Hepatocyte (in vitro differentiated cells): Measurements from ENCODE around the gene IL12B. TPM values are rescaled to one million over a fixed set of nuclear protein-coding genes. Genes with fewer than 3 reads are reported as not detected.

Source experiments
- DNase-seq: peaks from one replicate; pipeline ENCODE4 v3.0.0-alpha.2; 2016; ENCODE audit warnings: low spot score
- H2AFZ ChIP-seq: fragments of 200-600 bp; sonication (generic); 2 replicates; pipeline ENCODE4 v1.6.0; 2016; ENCODE audit warnings: antibody characterized with exemption, mild to moderate bottlenecking
- H3K27ac ChIP-seq: fragments of 200-600 bp; sonication (generic); 2 replicates; pipeline ENCODE4 v1.5.1; 2016; ENCODE audit warnings: mild to moderate bottlenecking
- H3K27me3 ChIP-seq: fragments of 200-600 bp; sonication (generic); 2 replicates; pipeline ENCODE4 v1.6.1; 2016
- H3K36me3 ChIP-seq: fragments of 200-600 bp; sonication (generic); replicated peaks from 2 replicates; pipeline ENCODE4 v1.5.1; 2016; ENCODE audit warnings: low read depth; ENCODE audit not compliant: insufficient read depth
- H3K4me1 ChIP-seq: fragments of 200-600 bp; sonication (generic); 2 replicates; pipeline ENCODE4 v1.5.1; 2016; ENCODE audit warnings: mild to moderate bottlenecking, moderate library complexity; ENCODE audit not compliant: insufficient read depth
- H3K4me2 ChIP-seq: fragments of 200-600 bp; sonication (generic); 2 replicates; pipeline ENCODE4 v1.6.0; 2016
- H3K4me3 ChIP-seq: fragments of 200-600 bp; sonication (generic); 2 replicates; pipeline ENCODE4 v1.5.1; 2016; ENCODE audit warnings: mild to moderate bottlenecking
- H3K79me2 ChIP-seq: fragments of 200-600 bp; sonication (generic); 2 replicates; pipeline ENCODE4 v1.6.0; 2017; ENCODE audit warnings: mild to moderate bottlenecking
- H3K9me2 ChIP-seq: fragments of 200-600 bp; sonication (generic); replicated peaks from 2 replicates; pipeline ENCODE4 v1.6.0; 2017; ENCODE audit warnings: mild to moderate bottlenecking; ENCODE audit not compliant: insufficient read depth
- H3K9me3 ChIP-seq: fragments of 200-600 bp; sonication (generic); 2 replicates; pipeline ENCODE4 v1.5.1; 2016; ENCODE audit warnings: low read depth, mild to moderate bottlenecking
- H4K20me1 ChIP-seq: fragments of 200-600 bp; sonication (generic); 2 replicates; pipeline ENCODE4 v1.6.0; 2016; ENCODE audit warnings: mild to moderate bottlenecking; ENCODE audit not compliant: insufficient read depth, poor library complexity, severe bottlenecking
- CTCF ChIP-seq: fragments of 200-600 bp; sonication (generic); IDR thresholded peaks from 2 replicates; pipeline ENCODE4 v1.5.1; 2016; ENCODE audit warnings: antibody characterized with exemption, mild to moderate bottlenecking; ENCODE audit not compliant: poor library complexity
- EZH2 ChIP-seq: fragments of 200-600 bp; sonication (generic); IDR thresholded peaks from 2 replicates; pipeline ENCODE4 v1.6.1; 2016; ENCODE audit warnings: antibody characterized with exemption, mild to moderate bottlenecking, borderline replicate concordance
- EZH2phosphoT487 ChIP-seq: fragments of 200-600 bp; sonication (generic); IDR thresholded peaks from one replicate; pipeline ENCODE4 v1.6.1; 2018; ENCODE audit warnings: antibody characterized with exemption, mild to moderate bottlenecking, low read depth, moderate library complexity; ENCODE audit not compliant: unreplicated experiment, severe bottlenecking
- WGBS: methylation state at CpG from one replicate; pipeline ENCODE4 v1.1.6; 2016; ENCODE audit warnings: low lambda C conversion rate; ENCODE audit errors: missing lambda C conversion rate; 5-methylcytosine and 5-hydroxymethylcytosine counted together
- polyA plus RNA-seq: library from polyadenylated mRNA; unstranded; fragments of >200 nt; fragmentation: Nextera tagmentation; extraction: Ambion mirVana; gene quantifications from 2 replicates; pipeline ENCODE4 v1.2.1, GENCODE V29; 2016
- total RNA-seq: library from RNA; depleted of rRNA; stranded (reverse); fragments of >200 nt; gene quantifications from 2 replicates; pipeline ENCODE4 v1.2.3, GENCODE V29; 2014

Gene IL12B
- total and polyA plus RNA-seq, 2 experiments from 2014 or later = not detected

GRCh38 chr5:159322180-159322579 is 8.1 kb downstream of the IL12B start:
- no peaks in the 10 kb centered on the region for H3K36me3 ChIP-seq
- H3K4me2 ChIP-seq = no peak overlapping the region
- TF ChIP-seq EZH2 = no peak
- no peak overlapping the region for H2AFZ ChIP-seq
- no peak overlapping the region for H3K27ac ChIP-seq
- H3K27me3 ChIP-seq = peaks cover 7% of the 10 kb centered on the region
- no peaks in the 10 kb centered on the region for H3K4me1 ChIP-seq
- no peaks in the 10 kb centered on the region for H4K20me1 ChIP-seq
- H3K79me2 ChIP-seq = no peaks in the 10 kb centered on the region
- no peak for DNase-seq
- WGBS = 90% methylated on average over 6 of the region's 6 CpGs
- H3K9me3 ChIP-seq = no peaks in the 10 kb centered on the region
- H3K4me3 ChIP-seq = no peak overlapping the region
- no peaks in the 10 kb centered on the region for H3K9me2 ChIP-seq

GRCh38 chr5:159319832-159320231 is 10.5 kb downstream of the IL12B start:
- no peak overlapping the region for H3K27ac ChIP-seq
- no peaks in the 10 kb centered on the region for H3K27me3 ChIP-seq
- H3K36me3 ChIP-seq = no peaks in the 10 kb centered on the region
- H3K4me3 ChIP-seq = no peak overlapping the region
- DNase-seq = no peak
- no peak overlapping the region for H2AFZ ChIP-seq
- WGBS = 57% methylated on average over 2 of the region's 2 CpGs
- no peak overlapping the region for H3K4me2 ChIP-seq
- H3K9me3 ChIP-seq = no peaks in the 10 kb centered on the region
- TF ChIP-seq EZH2 (no peak), CTCF (no peak), EZH2phosphoT487 (no peak)
- no peaks in the 10 kb centered on the region for H3K4me1 ChIP-seq
- H4K20me1 ChIP-seq = no peaks in the 10 kb centered on the region
- no peaks in the 10 kb centered on the region for H3K79me2 ChIP-seq
- H3K9me2 ChIP-seq = no peaks in the 10 kb centered on the region

- no peak overlapping the region for H3K4me2 ChIP-seq
- no peaks in the 10 kb centered on the region for H3K9me3 ChIP-seq
- no peak for DNase-seq
- no peak overlapping the region for H3K4me3 ChIP-seq
- H2AFZ ChIP-seq = no peak overlapping the region
- 91% methylated on average over 3 of the region's 3 CpGs for WGBS
- no peaks in the 10 kb centered on the region for H4K20me1 ChIP-seq
- no peaks in the 10 kb centered on the region for H3K27me3 ChIP-seq
- no peaks in the 10 kb centered on the region for H3K36me3 ChIP-seq
- no peaks in the 10 kb centered on the region for H3K4me1 ChIP-seq
- no peaks in the 10 kb centered on the region for H3K79me2 ChIP-seq
- TF ChIP-seq EZH2 = no peak
- no peak for TF ChIP-seq EZH2phosphoT487
- TF ChIP-seq CTCF = no peak
- no peak overlapping the region for H3K27ac ChIP-seq
- H3K9me2 ChIP-seq = no peaks in the 10 kb centered on the region
Observed at GRCh38 chr5:159319363-159319762, 10.9 kb downstream of the IL12B start.

- H3K27me3 ChIP-seq = no peaks in the 10 kb centered on the region
- H2AFZ ChIP-seq = no peak overlapping the region
- no peak overlapping the region for H3K4me3 ChIP-seq
- H3K4me2 ChIP-seq = no peak overlapping the region
- H3K79me2 ChIP-seq = no peaks in the 10 kb centered on the region
- no peaks in the 10 kb centered on the region for H3K9me3 ChIP-seq
- WGBS = 83% methylated on average over 4 of the region's 4 CpGs
- TF ChIP-seq EZH2phosphoT487 = no peak
- no peak for TF ChIP-seq CTCF
- no peak for TF ChIP-seq EZH2
- no peak for DNase-seq
- H3K27ac ChIP-seq = no peak overlapping the region
- H3K4me1 ChIP-seq = no peaks in the 10 kb centered on the region
- no peaks in the 10 kb centered on the region for H4K20me1 ChIP-seq
- no peaks in the 10 kb centered on the region for H3K9me2 ChIP-seq
- H3K36me3 ChIP-seq = no peaks in the 10 kb centered on the region
Observed at GRCh38 chr5:159318448-159318847, 11.8 kb downstream of the IL12B start.
